K562 (cell line): Measurements from ENCODE around the gene SLC26A11. TPM values are rescaled to one million over a fixed set of nuclear protein-coding genes. Genes with fewer than 3 reads are reported as not detected.

Source experiments
- ATAC-seq: fragments of 200-7000 bp; cut with Tn5 transposase; 3 replicates; pipeline ENCODE4 v1.9.1; 2020; ENCODE audit warnings: moderate library complexity
- BruUV-seq: library from RNA; stranded (reverse); fragments of 400-500 nt; replicated peaks from 2 replicates; lab custom pipeline; 2021; lab: Mats Ljungman, UMichigan
- CTCF ChIA-PET: fragments of 300-600 bp; formaldehyde crosslinking; extraction: SDS; loops from one replicate; lab custom pipeline; 2021; ENCODE audit warnings: low intra/inter-chr PET ratio; lab: Yijun Ruan, JAX
- POLR2A ChIA-PET: fragments of 300-600, 350-650 bp; sonication (Branson Sonifier 250); formaldehyde crosslinking; extraction: SDS; loops from one replicate; lab custom pipeline; 2021; ENCODE audit warnings: antibody characterized with exemption, inconsistent platforms; lab: Yijun Ruan, JAX
- DNase-seq, 4 experiments: peaks; one replicate each; pipeline versions ENCODE4 v3.0.0 to v3.0.0-alpha.2; 2011 to 2018; ENCODE audit warnings: low spot score in 3 of 4, mixed read lengths in 3 of 4; ENCODE audit errors: extremely low read depth in 1 of 4
- FAIRE-seq: peaks from 2 replicates; lab custom pipeline; 2011; peaks lifted over from hg19 to GRCh38; lab: Jason Lieb, UNC
- H2AFZ ChIP-seq: 2 replicates; pipeline ENCODE4 v1.6.0; 2011; ENCODE audit warnings: low read depth, low read length, control low read depth, inconsistent platforms
- H3K27ac ChIP-seq: fragments of 200-600 bp; 3 replicates; pipeline ENCODE4 v1.8.0; 2011; ENCODE audit warnings: low read depth, mild to moderate bottlenecking, control low read depth, inconsistent platforms, low read length, moderate library complexity, mixed read lengths; ENCODE audit errors: extremely low read depth
- H3K27me3 ChIP-seq, 2 experiments: fragments of 300-600 bp in 1 of 2; 2 replicates in 1 of 2; 3 replicates in 1 of 2; pipeline versions ENCODE4 v1.6.0 to v1.8.0; 2011; ENCODE audit warnings: inconsistent platforms in 2 of 2, low read length in 2 of 2, mild to moderate bottlenecking in 1 of 2, mixed read lengths in 1 of 2, moderate library complexity in 1 of 2; ENCODE audit not compliant: control insufficient read depth in 2 of 2, insufficient read depth in 2 of 2
- H3K36me3 ChIP-seq: fragments of 300-600 bp; 3 replicates; pipeline ENCODE4 v1.8.0; 2011; ENCODE audit warnings: mild to moderate bottlenecking, low read length, inconsistent platforms; ENCODE audit not compliant: control insufficient read depth, insufficient read depth
- H3K4me1 ChIP-seq, 2 experiments: fragments of 200-600 bp in 1 of 2; replicated peaks in 1 of 2; 2 replicates in 1 of 2; 3 replicates in 1 of 2; pipeline versions ENCODE4 v1.5.1 to v1.8.0; 2011; ENCODE audit warnings: inconsistent platforms in 2 of 2, low read length in 2 of 2, mild to moderate bottlenecking in 1 of 2, mixed read lengths in 1 of 2, moderate library complexity in 1 of 2; ENCODE audit not compliant: control insufficient read depth in 2 of 2, insufficient read depth in 2 of 2
- H3K4me2 ChIP-seq: 2 replicates; pipeline ENCODE4 v1.6.1; 2011; ENCODE audit warnings: low read length, control low read depth, inconsistent platforms, mixed read lengths; ENCODE audit not compliant: insufficient read depth
- H3K4me3 ChIP-seq: fragments of 200-600 bp; sonication (generic), shearing (Covaris generic); 2 replicates; pipeline ENCODE4 v1.5.1; 2016; ENCODE audit warnings: control low read depth, inconsistent platforms
- H3K79me2 ChIP-seq: fragments of 200-600 bp; 3 replicates; pipeline ENCODE4 v1.8.0; 2011; ENCODE audit warnings: low read length, inconsistent platforms; ENCODE audit not compliant: control insufficient read depth, insufficient read depth
- H3K9ac ChIP-seq, 2 experiments: 2 replicates each; pipeline versions ENCODE4 v1.6.0 to v1.6.1; 2011; ENCODE audit warnings: low read depth in 2 of 2, low read length in 2 of 2, control low read depth in 1 of 2, inconsistent platforms in 1 of 2, mild to moderate bottlenecking in 1 of 2, mixed read lengths in 1 of 2; ENCODE audit not compliant: insufficient read depth in 1 of 2
- H3K9me1 ChIP-seq: one replicate; pipeline ENCODE4 v1.6.0; 2011; ENCODE audit warnings: inconsistent platforms, mild to moderate bottlenecking, low read length, moderate library complexity; ENCODE audit not compliant: control insufficient read depth, insufficient read depth
- H3K9me3 ChIP-seq: replicated peaks from 2 replicates; pipeline ENCODE4 v1.5.1; 2011; ENCODE audit warnings: low read depth, low read length, inconsistent platforms; ENCODE audit not compliant: control insufficient read depth, insufficient read depth
- H4K20me1 ChIP-seq: replicated peaks from 2 replicates; pipeline ENCODE4 v1.6.1; 2011; ENCODE audit warnings: low read length, inconsistent platforms, mixed read lengths; ENCODE audit not compliant: control insufficient read depth, insufficient read depth
- ATF7 ChIP-seq: fragments of 450-650 bp; IDR thresholded peaks from 2 replicates; pipeline ENCODE4 v1.7.1; 2014; ENCODE audit warnings: mild to moderate bottlenecking, moderate library complexity
- CBFA2T3 ChIP-seq: fragments of 450-650 bp; IDR thresholded peaks from 2 replicates; pipeline ENCODE4 v1.6.1; 2017
- FOXJ2 ChIP-seq: fragments of 200-800 bp; sonication (Bioruptor generic); IDR thresholded peaks from 2 replicates; pipeline ENCODE4 v1.6.1; 2016; ENCODE audit warnings: missing genetic modification characterization, missing compliant biosample characterization
- FUS ChIP-seq: fragments of 200-400 bp; formaldehyde crosslinking; optimal IDR thresholded peaks from 2 replicates; pipeline ENCODE3; 2017; ENCODE audit warnings: low read depth, low read length
- KDM1A ChIP-seq, 2 experiments: fragments of 450-650 bp; IDR thresholded peaks; 2 replicates each; pipeline ENCODE4 v1.6.1; 2016; ENCODE audit warnings: mild to moderate bottlenecking in 2 of 2
- PHB ChIP-seq: fragments of 250-450 bp; sonication (Bioruptor Pico); IDR thresholded peaks from 2 replicates; pipeline ENCODE4 v1.5.0; 2021
- POLR2H ChIP-seq: IDR thresholded peaks from 2 replicates; pipeline ENCODE4 v1.6.1; 2016; ENCODE audit warnings: missing genetic modification characterization, low read depth, mild to moderate bottlenecking, control low read depth, missing compliant biosample characterization, moderate library complexity
- POLR3G ChIP-seq: IDR thresholded peaks from 2 replicates; pipeline ENCODE4 v1.6.1; 2011; ENCODE audit not compliant: insufficient read length, insufficient replicate concordance; ENCODE audit errors: extremely low read depth
- RBM22 ChIP-seq: fragments of 200-400 bp; formaldehyde crosslinking; IDR thresholded peaks from 2 replicates; pipeline ENCODE4 v1.6.1; 2018; ENCODE audit warnings: low read length, low read depth; ENCODE audit not compliant: poor library complexity, severe bottlenecking
- SMAD1 ChIP-seq: fragments of 150-350 bp; IDR thresholded peaks from 2 replicates; pipeline ENCODE4 v1.6.1; 2014; ENCODE audit warnings: low read length, low read depth; ENCODE audit not compliant: partially characterized antibody
- TRIM28 ChIP-seq: fragments of 450-650 bp; IDR thresholded peaks from 2 replicates; pipeline ENCODE4 v1.6.1; 2017
- XRCC4 ChIP-seq: IDR thresholded peaks from one replicate; pipeline ENCODE4 v1.6.1; 2011; ENCODE audit not compliant: insufficient read depth, insufficient read length; ENCODE audit errors: extremely low read depth
- ZNF274 ChIP-seq: IDR thresholded peaks from 2 replicates; pipeline ENCODE4 v1.6.1; 2011; ENCODE audit warnings: low read depth, mild to moderate bottlenecking, low read length, moderate library complexity, borderline replicate concordance
- ZNF57 ChIP-seq: fragments of 450-650 bp; formaldehyde crosslinking; IDR thresholded peaks from 2 replicates; pipeline ENCODE4 v1.4.0; 2020; ENCODE audit warnings: mild to moderate bottlenecking, moderate library complexity
- ZNF586 ChIP-seq: fragments of 450-650 bp; formaldehyde crosslinking; conservative IDR thresholded peaks from 2 replicates; pipeline ENCODE4 v1.4.0; 2020; ENCODE audit warnings: mild to moderate bottlenecking, moderate library complexity
- ZNF644 ChIP-seq: fragments of 200-800 bp; sonication (Bioruptor generic); IDR thresholded peaks from 2 replicates; pipeline ENCODE4 v1.6.1; 2016; ENCODE audit warnings: low read depth, missing genetic modification characterization, missing compliant biosample characterization
- ZZZ3 ChIP-seq: fragments of 450-650 bp; IDR thresholded peaks from 2 replicates; pipeline ENCODE4 v1.6.1; 2016; ENCODE audit warnings: antibody characterized with exemption, mild to moderate bottlenecking, moderate library complexity
- WGBS: fragments of 100-300 bp; shearing (Covaris generic); methylation state at CpG from one replicate; pipeline ENCODE4 v1.1.6; 2016; ENCODE audit warnings: low coverage, mixed read lengths; ENCODE audit not compliant: insufficient coverage; ENCODE audit errors: missing lambda C conversion rate; 5-methylcytosine and 5-hydroxymethylcytosine counted together
- in situ Hi-C: fragments of 300-500 bp; cut with MboI; formaldehyde crosslinking; loops from 4 replicates; pipeline ENCODE4 v1.15.0; 2018; ENCODE audit warnings: inconsistent platforms, mixed read lengths
- intact Hi-C: fragments of 100-400 bp; cut with micrococcal nuclease; formaldehyde crosslinking; loops from 2 replicates; pipeline ENCODE4 v1.14.2; 2022
- polyA plus RNA-seq, 8 experiments: library from polyadenylated mRNA; depleted of rRNA in 4 of 8; stranded (reverse) in 5 of 8; unstranded in 3 of 8; fragments of >200 nt; fragmentation: Nextera tagmentation in 2 of 8; fragmentation: Illumina TruSeq in 1 of 8; extraction: Ambion mirVana in 2 of 8; extraction: Trizol in 1 of 8; gene quantifications; 2 replicates each; pipeline versions ENCODE4 v1.2.1 to v1.2.3, GENCODE V29; 2011 to 2014; ENCODE audit warnings: inconsistent platforms in 1 of 8, missing spikeins in 1 of 8
- total RNA-seq, 7 experiments: library from RNA; depleted of rRNA in 6 of 7; stranded (reverse); fragments of >200 nt in 6 of 7; fragmentation: Illumina TruSeq in 2 of 7; extraction: Trizol in 2 of 7; gene quantifications; 2 replicates each; pipeline versions ENCODE4 v1.2.1 to v1.2.3, GENCODE V29; 2011 to 2021; ENCODE audit warnings: low replicate concordance in 1 of 7
- TF ChIP-seq, protein P1 (sequence below), 2 experiments: fragments of 450-650 bp; conservative IDR thresholded peaks; 2 replicates each; pipeline ENCODE4 v1.6.1; 2017; ENCODE audit warnings: mild to moderate bottlenecking in 2 of 2, moderate library complexity in 2 of 2
- TF ChIP-seq, protein P2 (sequence below), 3 experiments: IDR thresholded peaks in 2 of 3; conservative IDR thresholded peaks in 1 of 3; 2 replicates each; pipeline ENCODE4 v1.5.1; 2011 to 2012; ENCODE audit warnings: low read length in 3 of 3, mild to moderate bottlenecking in 3 of 3, control low read depth in 2 of 3, improper control_type of control experiment in 1 of 3, inconsistent platforms in 1 of 3, low read depth in 1 of 3, mixed read lengths in 1 of 3, moderate library complexity in 1 of 3; ENCODE audit not compliant: insufficient read depth in 2 of 3

SLC26A11 gene
- total and polyA plus RNA-seq, 9 of the 15 experiments (the other 6 are each of a cell fraction or from before 2014, with no cell fraction given), result 0.06 to 3.1 (median 1.2) TPM; not detected in 1

DNA sequence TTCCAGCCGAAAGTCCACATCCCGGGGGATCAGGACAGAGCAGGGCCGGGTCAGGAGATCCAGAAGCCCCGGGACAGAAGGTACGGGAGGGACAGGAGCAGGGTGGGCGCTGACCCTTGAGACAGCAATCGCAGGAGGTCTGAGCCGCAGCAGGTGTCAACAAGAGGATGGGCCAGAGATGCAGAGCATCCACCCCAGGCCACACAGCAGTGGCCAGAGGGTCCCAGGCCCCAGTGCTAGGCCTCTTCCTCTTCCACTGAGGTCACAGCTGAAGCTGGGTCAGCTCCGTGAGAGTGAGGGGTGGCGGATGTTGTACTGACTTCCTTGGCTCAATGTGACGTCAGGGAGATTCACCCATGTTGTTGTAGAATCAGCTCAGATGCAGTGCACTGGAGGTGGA, 31.7 kb downstream of the SLC26A11 start (continued):
- TF ChIP-seq, protein P1, sequence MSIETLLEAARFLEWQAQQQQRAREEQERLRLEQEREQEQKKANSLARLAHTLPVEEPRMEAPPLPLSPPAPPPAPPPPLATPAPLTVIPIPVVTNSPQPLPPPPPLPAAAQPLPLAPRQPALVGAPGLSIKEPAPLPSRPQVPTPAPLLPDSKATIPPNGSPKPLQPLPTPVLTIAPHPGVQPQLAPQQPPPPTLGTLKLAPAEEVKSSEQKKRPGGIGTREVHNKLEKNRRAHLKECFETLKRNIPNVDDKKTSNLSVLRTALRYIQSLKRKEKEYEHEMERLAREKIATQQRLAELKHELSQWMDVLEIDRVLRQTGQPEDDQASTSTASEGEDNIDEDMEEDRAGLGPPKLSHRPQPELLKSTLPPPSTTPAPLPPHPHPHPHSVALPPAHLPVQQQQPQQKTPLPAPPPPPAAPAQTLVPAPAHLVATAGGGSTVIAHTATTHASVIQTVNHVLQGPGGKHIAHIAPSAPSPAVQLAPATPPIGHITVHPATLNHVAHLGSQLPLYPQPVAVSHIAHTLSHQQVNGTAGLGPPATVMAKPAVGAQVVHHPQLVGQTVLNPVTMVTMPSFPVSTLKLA (conservative IDR thresholded peaks at IDR 0.05), result no peak
- no peak for TF ChIP-seq SMAD1
- TF ChIP-seq PHB (CRISPR knock-in tag), result no peak
- TF ChIP-seq POLR3G, result no peak
- TF ChIP-seq XRCC4, result no peak
- TF ChIP-seq CBFA2T3, result no peak
- no peak for TF ChIP-seq POLR2H (tag)
- no peak for TF ChIP-seq ZNF586 (CRISPR knock-in tag)
- no peak for TF ChIP-seq RBM22
- TF ChIP-seq FUS, result no peak

DNA sequence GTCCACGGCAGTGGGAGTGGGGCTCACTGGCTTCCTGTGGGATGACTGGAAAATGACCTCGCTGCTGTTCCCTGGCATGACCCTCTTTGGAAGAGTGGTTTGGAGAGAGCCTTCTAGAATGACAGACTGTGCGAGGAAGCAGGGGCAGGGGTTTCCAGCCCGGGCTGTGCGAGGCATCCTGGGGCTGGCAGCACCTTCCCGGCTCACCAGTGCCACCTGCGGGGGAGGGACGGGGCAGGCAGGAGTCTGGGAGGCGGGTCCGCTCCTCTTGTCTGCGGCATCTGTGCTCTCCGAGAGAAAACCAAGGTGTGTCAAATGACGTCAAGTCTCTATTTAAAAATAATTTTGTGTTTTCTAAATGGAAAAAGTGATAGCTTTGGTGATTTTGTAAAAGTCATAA, 32.6 kb downstream of the SLC26A11 start:
- H3K27ac ChIP-seq, result peak overlapping the region; percentile 15; the same call in 2 of the 3 replicates
- DNase-seq (peak in 3 of 4 experiments; percentile 25 to 44 (median 42)), FAIRE-seq (no peak), ATAC-seq (no peak)
- no peak overlapping the region for H3K4me2 ChIP-seq
- H3K27me3 ChIP-seq, result no peaks in the 10 kb centered on the region
- H3K9me3 ChIP-seq, result no peaks in the 10 kb centered on the region
- peak overlapping the region in 1 of 2 experiments; percentile 64; a peak in 2 of 4 replicates for H3K9ac ChIP-seq
- H3K79me2 ChIP-seq, result no peaks in the 10 kb centered on the region; the same call in 2 of the 3 replicates
- H3K9me1 ChIP-seq, result no peaks in the 10 kb centered on the region
- peaks cover 46 to 67% of the 10 kb centered on the region in 2 experiments for H3K4me1 ChIP-seq
- 78% methylated on average over 13 of the region's 13 CpGs for WGBS
- intact Hi-C loops (no loop called here), in situ Hi-C loops (no loop called here)
- BruUV-seq, result no TSS peak
- H3K4me3 ChIP-seq, result no peak overlapping the region
- no peaks in the 10 kb centered on the region for H4K20me1 ChIP-seq
- H3K36me3 ChIP-seq, result no peaks in the 10 kb centered on the region
- POLR2A ChIA-PET, result interaction anchor here (0.6 kb wide), 1 partner anchor 42 kb away, joined by 3 read pairs; no protein-coding TSS in a partner anchor
- no peak overlapping the region for H2AFZ ChIP-seq
- CTCF ChIA-PET, result no interaction called here
- TF ChIP-seq, protein P2, sequence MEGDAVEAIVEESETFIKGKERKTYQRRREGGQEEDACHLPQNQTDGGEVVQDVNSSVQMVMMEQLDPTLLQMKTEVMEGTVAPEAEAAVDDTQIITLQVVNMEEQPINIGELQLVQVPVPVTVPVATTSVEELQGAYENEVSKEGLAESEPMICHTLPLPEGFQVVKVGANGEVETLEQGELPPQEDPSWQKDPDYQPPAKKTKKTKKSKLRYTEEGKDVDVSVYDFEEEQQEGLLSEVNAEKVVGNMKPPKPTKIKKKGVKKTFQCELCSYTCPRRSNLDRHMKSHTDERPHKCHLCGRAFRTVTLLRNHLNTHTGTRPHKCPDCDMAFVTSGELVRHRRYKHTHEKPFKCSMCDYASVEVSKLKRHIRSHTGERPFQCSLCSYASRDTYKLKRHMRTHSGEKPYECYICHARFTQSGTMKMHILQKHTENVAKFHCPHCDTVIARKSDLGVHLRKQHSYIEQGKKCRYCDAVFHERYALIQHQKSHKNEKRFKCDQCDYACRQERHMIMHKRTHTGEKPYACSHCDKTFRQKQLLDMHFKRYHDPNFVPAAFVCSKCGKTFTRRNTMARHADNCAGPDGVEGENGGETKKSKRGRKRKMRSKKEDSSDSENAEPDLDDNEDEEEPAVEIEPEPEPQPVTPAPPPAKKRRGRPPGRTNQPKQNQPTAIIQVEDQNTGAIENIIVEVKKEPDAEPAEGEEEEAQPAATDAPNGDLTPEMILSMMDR (IDR thresholded peaks at IDR 0.05 in 2 of 3, conservative IDR thresholded peaks at IDR 0.05 in 1 of 3; ENCODE audit: insufficient read depth in 2 of 3, low read depth in 1 of 3, low read length in 3 of 3), result peak in 2 of 3 experiments; percentile 28 to 38; a peak in 2 of 6 replicates
- TF ChIP-seq FOXJ2 (tag), result no peak
- TF ChIP-seq KDM1A (IDR thresholded peaks at IDR 0.05), result no peak
- no peak for TF ChIP-seq ZNF57 (CRISPR knock-in tag)
- no peak for TF ChIP-seq ZNF644 (tag)
- TF ChIP-seq ZZZ3, result no peak
- TF ChIP-seq TRIM28, result no peak
- TF ChIP-seq ZNF274, result no peak
- no peak for TF ChIP-seq ATF7
